Measurements from ENCODE around the gene PLOD3. TPM values are rescaled to one million over a fixed set of nuclear protein-coding genes. Genes with fewer than 3 reads are reported as not detected.
"Not testable (repeated sequence)": the region's sequence is repeated elsewhere in the genome, so short reads cannot be mapped to it uniquely, and the experiment has no call there.

PLOD3 gene
- total RNA-seq, 2 experiments from 2014 or later = 48.9 to 51.0 TPM

DNA sequence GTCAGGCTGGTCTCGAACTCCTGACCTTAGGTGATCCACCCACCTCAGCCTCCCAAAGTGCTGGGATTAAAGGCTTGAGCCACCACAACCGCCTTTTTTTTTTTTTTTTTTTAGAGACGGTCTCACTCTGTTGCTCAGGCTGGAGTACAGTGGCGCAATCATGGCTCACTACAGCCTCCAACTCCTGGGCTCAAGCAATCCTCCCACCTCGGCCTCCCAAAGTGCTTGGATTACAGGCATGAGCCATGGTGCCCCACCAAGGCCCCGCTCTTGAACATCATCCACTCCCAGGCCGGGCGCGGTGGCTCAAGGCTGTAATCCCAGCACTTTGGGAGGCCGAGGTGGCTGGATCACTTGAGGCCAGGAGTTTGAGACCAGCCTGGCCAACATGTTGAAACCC lies 17.9 kb downstream of the PLOD3 start:
- POLR2A ChIA-PET = interaction anchor here (1.7 kb wide), 1 partner anchor 18 kb away, joined by 5 read pairs; the partner anchor contains the start of gene ZNHIT1
- H3K27ac Mint-ChIP-seq; H3K4me3 Mint-ChIP-seq; DNase-seq; H3K9me3 Mint-ChIP-seq; ATAC-seq (ENCODE audit: low read depth); H3K36me3 Mint-ChIP-seq; H3K4me1 Mint-ChIP-seq: not testable (repeated sequence)
- peaks cover 43% of the 10 kb centered on the region for H3K27me3 Mint-ChIP-seq

DNA sequence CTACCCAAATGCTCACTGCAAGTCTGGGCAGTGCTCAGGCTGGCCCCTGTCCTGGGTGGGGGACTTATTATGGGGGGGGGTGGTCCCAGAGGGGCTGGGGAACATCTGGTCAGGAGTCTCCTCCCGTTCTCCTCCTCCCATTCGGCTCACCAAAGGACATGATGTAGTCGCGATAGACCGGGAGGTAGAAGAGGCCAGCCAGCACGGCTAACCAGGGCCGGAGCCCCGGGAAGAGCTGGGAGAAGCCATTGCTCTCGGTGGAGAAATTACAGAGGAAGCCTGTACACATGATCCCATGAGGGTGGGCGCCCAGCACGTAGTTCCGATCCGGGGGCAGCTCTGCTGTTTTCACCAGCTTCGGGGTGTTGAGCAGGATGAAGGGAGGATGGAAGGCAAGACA lies 18.9 kb downstream of the PLOD3 start:
- POLR2A ChIA-PET = no interaction called here
- DNase-seq = no peak
- no peak overlapping the region for H3K27ac Mint-ChIP-seq
- no peaks in the 10 kb centered on the region for H3K9me3 Mint-ChIP-seq
- H3K4me1 Mint-ChIP-seq = peaks cover 4% of the 10 kb centered on the region
- H3K27me3 Mint-ChIP-seq = peaks cover 43% of the 10 kb centered on the region
- no peak for ATAC-seq (ENCODE audit: low read depth)
- H3K4me3 Mint-ChIP-seq = no peak overlapping the region
- H3K36me3 Mint-ChIP-seq = peaks cover 1% of the 10 kb centered on the region

DNA sequence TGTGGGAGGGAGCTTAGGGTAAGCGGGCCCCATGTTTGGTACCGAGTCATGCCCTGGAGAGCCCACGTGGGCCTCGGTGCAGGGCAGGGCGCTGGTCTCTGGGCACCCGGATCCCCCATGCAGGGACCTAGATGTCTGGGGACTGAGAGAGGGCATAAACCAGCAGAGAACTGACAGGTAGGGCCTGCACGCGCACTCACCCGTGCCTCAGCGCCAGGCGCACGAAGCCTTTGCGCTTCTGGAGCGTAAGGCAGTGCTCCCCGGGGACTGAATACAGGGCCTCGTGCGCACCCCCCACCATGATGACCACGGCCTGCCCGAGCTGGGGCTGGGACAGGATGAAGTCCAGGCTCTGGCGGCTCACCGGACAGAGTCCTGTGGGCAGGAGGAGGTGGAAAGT lies 19.4 kb downstream of the PLOD3 start:
- DNase-seq = no peak
- peaks cover 4% of the 10 kb centered on the region for H3K4me1 Mint-ChIP-seq
- POLR2A ChIA-PET = no interaction called here
- no peak overlapping the region for H3K4me3 Mint-ChIP-seq
- H3K9me3 Mint-ChIP-seq = no peaks in the 10 kb centered on the region
- H3K27me3 Mint-ChIP-seq = peaks cover 43% of the 10 kb centered on the region
- H3K36me3 Mint-ChIP-seq = peaks cover 1% of the 10 kb centered on the region
- H3K27ac Mint-ChIP-seq = no peak overlapping the region
- ATAC-seq (ENCODE audit: low read depth) = no peak

DNA sequence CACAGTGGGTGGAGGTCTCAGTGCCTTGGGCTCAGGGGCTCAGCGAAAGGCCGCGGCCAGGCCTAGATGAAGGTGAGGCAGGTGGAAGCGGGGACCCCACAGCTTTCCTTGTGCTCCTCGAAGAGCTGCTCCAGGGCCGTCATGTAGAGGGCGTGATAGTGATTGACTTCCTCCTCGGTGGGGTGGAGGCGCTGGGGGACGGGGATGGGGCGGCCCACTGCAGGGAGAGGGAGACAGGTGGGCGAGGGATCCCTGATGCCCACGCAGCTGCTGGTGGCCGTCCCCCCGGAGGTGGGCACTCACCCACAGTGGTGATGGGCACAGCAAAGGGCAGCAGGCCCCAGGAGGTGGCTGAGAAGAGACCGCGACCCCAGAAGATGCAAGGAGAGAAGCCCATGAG lies 21.5 kb downstream of the PLOD3 start:
- H3K27ac Mint-ChIP-seq = no peak overlapping the region
- peaks cover 27% of the 10 kb centered on the region for H3K27me3 Mint-ChIP-seq
- DNase-seq (no peak), ATAC-seq (ENCODE audit: low read depth) (no peak)
- POLR2A ChIA-PET = no interaction called here
- H3K4me1 Mint-ChIP-seq = peaks cover under 1% of the 10 kb centered on the region
- no peak overlapping the region for H3K4me3 Mint-ChIP-seq
- H3K9me3 Mint-ChIP-seq = no peaks in the 10 kb centered on the region
- peaks cover under 1% of the 10 kb centered on the region for H3K36me3 Mint-ChIP-seq

DNA sequence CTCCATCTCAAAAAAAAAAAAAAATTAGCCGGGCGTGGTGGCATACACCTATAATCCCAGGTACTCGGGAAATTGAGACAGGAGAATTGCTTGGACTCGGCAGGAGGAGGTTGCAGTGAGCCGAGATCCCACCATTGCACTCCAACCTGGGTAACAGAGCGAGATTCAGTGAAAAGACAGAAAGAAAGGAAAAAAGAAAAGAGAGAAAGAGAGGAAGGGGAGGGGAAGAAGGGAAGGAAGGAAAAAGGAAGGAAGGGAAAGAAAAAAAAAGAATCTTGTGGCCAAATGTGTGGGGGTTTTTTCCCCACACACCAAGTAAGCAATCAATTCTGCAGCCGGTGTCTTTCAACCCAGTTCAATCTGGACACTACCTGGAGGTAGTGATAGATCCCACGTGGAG lies 28.3 kb downstream of the PLOD3 start:
- H3K27me3 Mint-ChIP-seq = peaks cover 25% of the 10 kb centered on the region
- ATAC-seq (ENCODE audit: low read depth) (no peak), DNase-seq (no peak)
- no peak overlapping the region for H3K4me3 Mint-ChIP-seq
- H3K4me1 Mint-ChIP-seq = no peaks in the 10 kb centered on the region
- no peaks in the 10 kb centered on the region for H3K9me3 Mint-ChIP-seq
- H3K27ac Mint-ChIP-seq = no peak overlapping the region
- POLR2A ChIA-PET = no interaction called here
- no peaks in the 10 kb centered on the region for H3K36me3 Mint-ChIP-seq

DNA sequence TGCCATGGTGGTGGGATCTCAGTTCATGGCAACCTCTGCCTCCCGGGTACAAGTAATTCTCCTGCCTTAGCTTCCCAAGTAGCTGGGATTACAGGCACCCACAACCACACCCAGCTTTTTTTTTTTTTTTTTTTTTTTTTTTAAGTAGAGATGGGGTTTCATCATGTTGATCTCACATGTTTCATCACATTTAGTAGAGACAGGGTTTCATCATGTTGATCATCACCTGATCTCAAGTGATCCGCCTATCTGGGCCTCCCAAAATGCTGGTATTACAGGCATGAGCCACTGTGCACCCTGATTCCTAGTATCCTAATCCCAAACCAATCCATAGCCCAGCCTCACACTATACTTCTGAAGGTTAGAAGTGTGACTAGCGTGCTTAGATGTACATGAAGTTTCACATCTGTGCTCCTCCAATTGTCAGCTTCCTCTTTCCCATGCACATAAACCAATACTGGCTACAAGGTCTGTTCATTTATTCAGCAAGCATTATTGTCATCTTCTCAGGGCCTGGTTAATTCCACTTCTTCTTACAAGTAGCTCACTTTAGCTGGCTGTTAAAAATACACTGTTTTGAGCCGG lies 30.4 kb downstream of the PLOD3 start:
- POLR2A ChIA-PET = interaction anchor here (0.7 to 0.9 kb wide), 2 partner anchors 30 to 642 kb away, joined by 3 read pairs; partner anchors contain the start of gene PLOD3
- Mint-ChIP-seq H3K4me3 (no peak overlapping the region), H3K4me1 (peaks cover 2% of the 10 kb centered on the region), H3K27ac (no peak overlapping the region), H3K36me3 (no peaks in the 10 kb centered on the region), H3K9me3 (no peaks in the 10 kb centered on the region), H3K27me3 (peaks cover 32% of the 10 kb centered on the region)
- ATAC-seq (ENCODE audit: low read depth) = no peak
- DNase-seq = no peak

DNA sequence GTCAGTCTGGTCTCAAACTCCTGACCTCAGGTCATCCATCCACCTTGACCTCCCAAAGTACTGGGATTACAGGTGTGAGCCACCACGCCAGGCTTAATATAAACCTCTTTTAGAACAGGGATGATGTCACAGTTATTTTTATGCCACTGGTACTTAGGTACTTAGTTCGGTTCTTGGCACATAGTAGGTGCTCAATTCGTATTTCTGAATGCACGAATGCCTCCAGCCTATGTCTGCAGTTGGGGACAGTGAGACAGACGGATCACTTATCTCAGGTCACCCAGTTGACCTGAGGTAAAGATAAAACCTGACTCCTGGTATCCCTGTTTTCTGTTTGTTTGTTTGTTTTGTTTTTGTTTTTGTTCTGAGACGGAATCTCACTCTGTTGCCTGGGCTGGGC lies 31.2 kb downstream of the PLOD3 start:
- Mint-ChIP-seq H3K27me3 (peaks cover 37% of the 10 kb centered on the region), H3K4me1 (peaks cover 2% of the 10 kb centered on the region), H3K36me3 (no peaks in the 10 kb centered on the region), H3K27ac (no peak overlapping the region), H3K4me3 (no peak overlapping the region), H3K9me3 (no peaks in the 10 kb centered on the region)
- POLR2A ChIA-PET = interaction anchor here (0.9 kb wide), 1 partner anchor 31 kb away, joined by 3 read pairs; the partner anchor contains the start of gene PLOD3
- ATAC-seq (ENCODE audit: low read depth) (no peak), DNase-seq (no peak)

DNA sequence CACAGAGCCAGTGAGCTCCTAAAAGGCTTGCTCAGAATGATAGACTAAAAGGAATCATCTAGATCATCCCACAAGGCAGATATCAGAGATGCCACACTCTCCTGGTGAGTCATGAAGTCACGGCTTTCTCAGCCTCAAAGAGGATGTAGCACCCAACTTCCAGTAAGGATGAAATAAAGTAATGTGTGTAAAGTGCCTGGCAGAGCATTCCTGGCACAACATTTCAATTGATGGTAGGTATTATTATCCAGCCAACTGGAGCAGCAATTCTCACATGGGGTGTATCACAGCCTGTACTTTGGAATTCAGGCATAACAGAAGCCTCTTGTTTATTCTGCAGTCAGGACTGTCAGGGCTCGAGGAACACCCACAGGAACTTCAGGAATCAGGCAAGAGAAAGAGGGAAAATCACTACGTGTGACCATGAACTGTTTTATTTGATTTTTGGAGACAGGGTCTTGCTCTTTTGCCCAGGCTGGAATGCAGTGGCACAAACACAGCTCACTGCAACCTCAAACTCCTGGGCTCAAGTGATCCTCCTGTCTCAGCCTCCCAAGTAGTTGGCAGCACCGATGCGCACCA lies 32.0 kb downstream of the PLOD3 start:
- Mint-ChIP-seq H3K9me3 (no peaks in the 10 kb centered on the region), H3K36me3 (no peaks in the 10 kb centered on the region), H3K27me3 (peaks cover 45% of the 10 kb centered on the region), H3K4me1 (peaks cover 2% of the 10 kb centered on the region), H3K27ac (no peak overlapping the region), H3K4me3 (no peak overlapping the region)
- POLR2A ChIA-PET = interaction anchor here (0.6 kb wide), 1 partner anchor 1276 kb away, joined by 4 read pairs; no protein-coding TSS in a partner anchor
- no peak for ATAC-seq (ENCODE audit: low read depth)
- DNase-seq = no peak

- Mint-ChIP-seq H3K27me3 (peaks cover 80% of the 10 kb centered on the region), H3K36me3 (no peaks in the 10 kb centered on the region), H3K9me3 (no peaks in the 10 kb centered on the region), H3K4me1 (peaks cover 6% of the 10 kb centered on the region), H3K27ac (no peak within 1 kb of the TSS), H3K4me3 (no peak within 1 kb of the TSS)
- DNase-seq = no peak
- POLR2A ChIA-PET = no interaction called here
- ATAC-seq (ENCODE audit: low read depth) = no peak
Measured at GRCh38 chr7:101180130-101180755, 37.1 kb downstream of the PLOD3 start, which contains the start of gene NAT16. TSS of gene NAT16 (minus strand) at chr7:101180293. CDS start at chr7:101174807, 5,486 bp downstream.

GRCh38 chr7:101179713-101180112 lies 37.7 kb downstream of the PLOD3 start:
- POLR2A ChIA-PET = no interaction called here

GRCh38 chr7:101179117-101179516 lies 38.3 kb downstream of the PLOD3 start:
- Mint-ChIP-seq H3K4me1 (peaks cover 9% of the 10 kb centered on the region), H3K27me3 (peaks cover 83% of the 10 kb centered on the region), H3K9me3 (no peaks in the 10 kb centered on the region), H3K27ac (no peak overlapping the region), H3K4me3 (no peak overlapping the region), H3K36me3 (no peaks in the 10 kb centered on the region)
- DNase-seq (no peak), ATAC-seq (ENCODE audit: low read depth) (no peak)
- POLR2A ChIA-PET = no interaction called here

More at GRCh38 chr7:101179713-101180112, 37.7 kb downstream of the PLOD3 start:
- no peaks in the 10 kb centered on the region for H3K9me3 Mint-ChIP-seq
- H3K27ac Mint-ChIP-seq = no peak overlapping the region
- H3K36me3 Mint-ChIP-seq = no peaks in the 10 kb centered on the region
- DNase-seq = no peak
- peaks cover 7% of the 10 kb centered on the region for H3K4me1 Mint-ChIP-seq
- no peak for ATAC-seq (ENCODE audit: low read depth)
- H3K4me3 Mint-ChIP-seq = no peak overlapping the region
- H3K27me3 Mint-ChIP-seq = peaks cover 82% of the 10 kb centered on the region

DNA sequence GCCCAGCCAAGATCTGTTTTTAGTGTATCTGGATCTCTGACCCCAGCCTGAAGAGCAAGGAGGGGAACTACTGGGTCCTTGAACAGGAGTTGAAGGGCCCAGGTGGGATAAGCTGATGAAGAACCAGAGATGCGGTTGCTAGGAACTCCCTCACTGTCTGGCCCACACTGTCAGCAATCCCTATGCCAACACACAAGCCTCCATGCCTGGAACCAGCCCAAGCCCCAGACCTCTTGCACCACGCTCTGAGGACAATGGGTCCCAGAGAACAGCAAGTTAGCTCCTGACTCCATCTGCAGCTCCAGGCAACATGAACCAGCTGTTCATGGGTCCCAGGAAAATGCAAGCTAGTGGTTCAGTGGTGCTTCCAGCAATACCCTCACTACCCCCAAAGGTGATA lies 39.7 kb downstream of the PLOD3 start:
- H3K4me1 Mint-ChIP-seq = peaks cover 14% of the 10 kb centered on the region
- H3K27me3 Mint-ChIP-seq = peaks cover 92% of the 10 kb centered on the region

GRCh38 chr7:101175664-101176063 lies 41.7 kb downstream of the PLOD3 start:
- no peak for DNase-seq
- Mint-ChIP-seq H3K27ac (no peak overlapping the region), H3K9me3 (no peaks in the 10 kb centered on the region), H3K4me1 (peaks cover 24% of the 10 kb centered on the region), H3K4me3 (no peak overlapping the region), H3K27me3 (peaks cover 87% of the 10 kb centered on the region), H3K36me3 (no peaks in the 10 kb centered on the region)
- POLR2A ChIA-PET = no interaction called here
- ATAC-seq (ENCODE audit: low read depth) = no peak

More for the DNA sequence above, 39.7 kb downstream of the PLOD3 start:
- DNase-seq (no peak), ATAC-seq (ENCODE audit: low read depth) (no peak)
- no peak overlapping the region for H3K27ac Mint-ChIP-seq
- no peaks in the 10 kb centered on the region for H3K36me3 Mint-ChIP-seq
- H3K4me3 Mint-ChIP-seq = no peak overlapping the region
- POLR2A ChIA-PET = no interaction called here
- no peaks in the 10 kb centered on the region for H3K9me3 Mint-ChIP-seq
